Sigmoid colon (tissue), 7 donors: Measurements from ENCODE around the gene MRPL49. TPM values are rescaled to one million over a fixed set of nuclear protein-coding genes. Genes with fewer than 3 reads are reported as not detected.
A peak's percentile ranks its signal among the peaks of the same experiment; 100 is the strongest.

Source experiments
- DNase-seq: peaks from one replicate; pipeline ENCODE4 v3.0.0-alpha.2; 2019
- H3K27ac ChIP-seq, 4 donors: fragments of 200-600 bp; sonication (generic); one replicate each; pipeline ENCODE4 v1.5.1; 2016 to 2019; ENCODE audit warnings: mild to moderate bottlenecking in 1 of 4
- H3K27me3 ChIP-seq, 3 donors: fragments of 200-600 bp; sonication (generic); one replicate each; pipeline ENCODE4 v1.5.1; 2019; ENCODE audit warnings: mild to moderate bottlenecking in 1 of 3
- H3K36me3 ChIP-seq, 4 donors: fragments of 200-600 bp; sonication (generic); one replicate each; pipeline ENCODE4 v1.5.1; 2016 to 2019
- H3K4me1 ChIP-seq, 4 donors: fragments of 200-600 bp; sonication (generic); one replicate each; pipeline ENCODE4 v1.5.1; 2017 to 2019
- H3K4me3 ChIP-seq, 4 donors: fragments of 200-600 bp; sonication (generic); one replicate each; pipeline ENCODE4 v1.5.1; 2017 to 2019; ENCODE audit warnings: mild to moderate bottlenecking in 2 of 4, moderate library complexity in 1 of 4
- H3K9me3 ChIP-seq, 4 donors: fragments of 200-600 bp in 3 of 4; sonication (generic) in 3 of 4; one replicate each; pipeline versions ENCODE4 v1.5.1 to v1.6.1; 2013 to 2019
- CTCF ChIP-seq, 4 experiments: fragments of 450-650 bp in 3 of 4; fragments of 200-600 bp in 1 of 4; IDR thresholded peaks; one replicate each; pipeline ENCODE4 v1.5.1; 2016 to 2019; ENCODE audit warnings: antibody characterized with exemption in 4 of 4, mild to moderate bottlenecking in 3 of 4, moderate library complexity in 2 of 4
- EP300 ChIP-seq, 4 donors: sonication (generic); formaldehyde crosslinking; IDR thresholded peaks; one replicate each; pipeline ENCODE4 v1.6.1; 2017; ENCODE audit warnings: antibody characterized with exemption in 4 of 4
- POLR2A ChIP-seq, 2 donors: fragments of 450-650 bp; IDR thresholded peaks; one replicate each; pipeline ENCODE4 v1.6.1; 2016; ENCODE audit warnings: antibody characterized with exemption in 2 of 2, mild to moderate bottlenecking in 2 of 2, moderate library complexity in 2 of 2
- POLR2AphosphoS5 ChIP-seq, 4 donors: sonication (generic); formaldehyde crosslinking; IDR thresholded peaks; one replicate each; pipeline ENCODE4 v1.6.1; 2017; ENCODE audit warnings: antibody characterized with exemption in 4 of 4
- WGBS, 2 donors: extraction: QIAGEN DNeasy Blood & Tissue Kit; methylation state at CpG; one replicate each; pipeline ENCODE4 v1.1.7; 2013; 5-methylcytosine and 5-hydroxymethylcytosine counted together
- intact Hi-C: fragments of 100-400 bp; cut with DNase I; formaldehyde crosslinking; loops from one replicate; pipeline ENCODE4 v1.15.1; 2023
- polyA plus RNA-seq, 3 donors: library from polyadenylated mRNA; stranded (reverse); fragments of 200-250 nt; gene quantifications; one replicate each; pipeline ENCODE4 v1.2.3, GENCODE V29; 2013
- total RNA-seq, 4 donors: library from RNA; depleted of rRNA; stranded (reverse); fragments of >200 nt; gene quantifications; one replicate each; pipeline ENCODE4 v1.1.0, GENCODE V29; 2016
- donor health status: healthy with polysubstance abuse.
- donor health status: Bipolar disorder and iron deficiency.
- donor health status: healthy.

Gene MRPL49
- total and polyA plus RNA-seq, 7 donors: 41.5 to 104 (median 69.8) TPM

GRCh38 chr11:65113361-65113756 is 8.8 kb upstream of the MRPL49 start:
- H3K9me3 ChIP-seq: no peaks in the 10 kb centered on the region
- H3K36me3 ChIP-seq: peaks cover 2 to 26% (median 9%) of the 10 kb centered on the region in 4 donors
- intact Hi-C loops: loop anchor here (10.0 kb wide), 2 partner anchors 269 to 501 kb away; partner anchors contain the start of genes CDC42BPG, MAP3K11 and PCNX3
- no peaks in the 10 kb centered on the region for H3K27me3 ChIP-seq
- no peak for TF ChIP-seq POLR2AphosphoS5 (IDR thresholded peaks at IDR 0.05)
- no peak for TF ChIP-seq CTCF (IDR thresholded peaks at IDR 0.05)
- TF ChIP-seq EP300 (IDR thresholded peaks at IDR 0.05): no peak
- TF ChIP-seq POLR2A (IDR thresholded peaks at IDR 0.05): no peak
- peak overlapping the region in 1 of 4 donors; percentile 81 for H3K27ac ChIP-seq
- H3K4me3 ChIP-seq: peak overlapping the region; percentile 35 to 58 (median 49)
- DNase-seq: peak; percentile 66
- H3K4me1 ChIP-seq: peaks cover 0 to 60% (median 53%) of the 10 kb centered on the region in 4 donors
- 5 to 16% methylated on average over 14 of the region's 14 CpGs for WGBS, 2 donors

DNA sequence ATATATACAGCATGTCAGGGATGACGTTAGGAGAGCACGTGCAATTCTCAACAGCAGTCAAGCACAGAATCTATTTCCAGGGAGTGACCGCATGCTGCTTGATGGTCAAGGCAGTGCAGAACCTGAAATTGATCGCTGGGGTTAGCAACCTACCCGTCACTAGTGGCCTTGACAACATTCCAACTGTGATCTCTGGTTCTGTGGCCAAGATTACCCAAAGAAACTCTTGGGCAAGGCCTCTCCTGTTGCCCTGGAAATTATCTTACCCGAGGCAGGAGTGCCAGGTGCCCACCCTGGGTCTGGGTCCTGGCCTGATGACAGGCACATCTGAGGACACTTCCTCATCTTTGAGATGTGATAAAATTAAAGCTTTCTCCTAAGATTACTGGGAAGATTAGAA is 8.3 kb upstream of the MRPL49 start:
- Histone ChIP-seq H3K4me1 (peaks cover 0 to 60% (median 53%) of the 10 kb centered on the region in 4 donors), H3K4me3 (no peak overlapping the region), H3K27ac (no peak overlapping the region), H3K9me3 (no peaks in the 10 kb centered on the region), H3K27me3 (no peaks in the 10 kb centered on the region), H3K36me3 (peaks cover 0 to 23% (median 5%) of the 10 kb centered on the region in 4 donors)
- intact Hi-C loops: loop anchor here (10.0 kb wide), 2 partner anchors 269 to 501 kb away; partner anchors contain the start of genes CDC42BPG, MAP3K11 and PCNX3
- TF ChIP-seq CTCF (IDR thresholded peaks at IDR 0.05) (no peak), EP300 (IDR thresholded peaks at IDR 0.05) (no peak), POLR2A (IDR thresholded peaks at IDR 0.05) (no peak), POLR2AphosphoS5 (IDR thresholded peaks at IDR 0.05) (no peak)
- WGBS, 2 donors: 52 to 73% methylated on average over 6 of the region's 6 CpGs
- DNase-seq: peak; percentile 44

DNA sequence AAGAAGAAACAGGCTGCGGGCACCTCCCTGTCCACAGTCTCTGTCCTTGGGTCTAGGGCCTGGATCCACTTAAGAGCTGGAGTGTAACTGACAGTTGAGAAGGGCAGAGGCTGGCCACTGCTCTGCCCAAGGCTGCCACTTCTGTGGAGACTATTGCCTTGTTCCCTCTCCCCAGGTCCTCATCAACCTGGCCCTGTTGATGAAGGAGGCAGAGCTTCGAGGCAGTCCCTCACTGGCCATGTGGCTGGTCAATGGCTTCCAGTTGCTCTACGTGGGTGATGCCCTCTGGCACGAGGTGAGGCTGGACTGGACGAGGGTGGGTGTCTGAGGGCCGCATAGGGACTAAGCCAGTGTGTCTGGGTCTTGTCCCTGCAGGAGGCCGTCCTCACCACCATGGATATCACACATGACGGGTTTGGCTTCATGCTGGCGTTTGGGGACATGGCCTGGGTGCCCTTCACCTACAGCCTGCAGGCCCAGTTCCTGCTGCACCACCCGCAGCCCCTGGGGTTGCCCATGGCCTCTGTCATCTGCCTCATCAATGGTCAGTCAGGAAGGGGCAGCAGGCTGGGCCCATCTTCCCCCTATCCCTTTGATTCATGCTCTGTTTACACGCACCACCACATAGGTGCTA is 7.5 kb upstream of the MRPL49 start:
- peak in 1 of 4 donors; percentile 7 for TF ChIP-seq POLR2AphosphoS5 (IDR thresholded peaks at IDR 0.05)
- no peak for TF ChIP-seq EP300 (IDR thresholded peaks at IDR 0.05)
- 91 to 92% methylated on average over 11 of the region's 11 CpGs for WGBS, 2 donors
- no peaks in the 10 kb centered on the region for H3K9me3 ChIP-seq
- no peaks in the 10 kb centered on the region for H3K27me3 ChIP-seq
- peaks cover 0 to 60% (median 54%) of the 10 kb centered on the region in 4 donors for H3K4me1 ChIP-seq
- H3K36me3 ChIP-seq: peaks cover under 1 to 23% (median 5%) of the 10 kb centered on the region in 4 donors
- no peak overlapping the region for H3K27ac ChIP-seq
- DNase-seq: peak; percentile 62
- intact Hi-C loops: loop anchor here (10.0 kb wide), 2 partner anchors 270 to 500 kb away; partner anchors contain the start of genes CDC42BPG, MAP3K11 and PCNX3
- H3K4me3 ChIP-seq: no peak overlapping the region

DNA sequence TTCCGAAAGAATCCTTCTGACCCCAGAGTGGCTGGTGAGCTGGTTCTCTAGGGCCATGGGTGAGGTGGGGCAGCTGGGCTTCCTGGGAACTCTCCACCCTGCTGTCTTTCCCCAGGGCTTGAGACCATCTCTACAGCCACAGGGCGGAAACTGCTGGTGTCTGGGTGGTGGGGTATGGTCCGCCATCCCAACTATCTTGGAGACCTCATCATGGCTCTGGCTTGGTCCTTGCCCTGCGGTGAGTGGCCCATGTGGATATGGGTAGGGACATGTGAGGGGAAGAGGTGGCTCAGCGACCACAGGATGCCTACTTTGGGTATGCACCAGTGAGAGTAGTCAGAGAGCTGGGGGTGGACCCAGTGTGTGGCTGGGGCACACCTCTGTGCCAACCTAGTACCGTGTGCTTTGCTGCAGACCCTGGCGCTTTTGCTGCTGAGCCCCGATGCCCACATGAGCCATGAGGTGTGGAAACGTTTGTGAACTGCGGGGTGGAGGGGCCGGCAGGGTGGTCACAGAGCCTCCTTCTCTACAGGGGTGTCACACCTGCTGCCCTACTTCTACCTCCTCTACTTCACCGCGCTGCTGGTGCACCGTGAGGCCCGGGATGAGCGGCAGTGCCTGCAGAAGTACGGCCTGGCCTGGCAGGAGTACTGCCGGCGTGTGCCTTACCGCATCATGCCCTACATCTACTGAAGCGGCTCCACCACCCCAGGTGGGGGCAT is 6.6 kb upstream of the MRPL49 start:
- no peak overlapping the region for H3K4me3 ChIP-seq
- no peak overlapping the region for H3K27ac ChIP-seq
- peaks cover 0 to 63% (median 52%) of the 10 kb centered on the region in 4 donors for H3K4me1 ChIP-seq
- DNase-seq: no peak
- WGBS, 2 donors: 93 to 96% methylated on average over 21 of the region's 21 CpGs
- intact Hi-C loops: loop anchor here (2.0 to 10.0 kb wide), 3 partner anchors 101 to 499 kb away; partner anchors contain the start of genes ARL2, CDC42BPG, MAP3K11 and PCNX3
- no peaks in the 10 kb centered on the region for H3K27me3 ChIP-seq
- H3K36me3 ChIP-seq: peaks cover 9 to 29% (median 12%) of the 10 kb centered on the region in 4 donors
- H3K9me3 ChIP-seq: no peaks in the 10 kb centered on the region
- TF ChIP-seq POLR2A (IDR thresholded peaks at IDR 0.05) (no peak), POLR2AphosphoS5 (IDR thresholded peaks at IDR 0.05) (no peak), EP300 (IDR thresholded peaks at IDR 0.05) (no peak), CTCF (IDR thresholded peaks at IDR 0.05) (no peak)
